OCI-M2 (cell line): ENCODE results near the gene SLC25A34.

ENCODE experiments used
- DNase-seq: peaks from one replicate; lab custom pipeline; 2025; ENCODE audit not compliant: unreplicated experiment; lab: John Stamatoyannopoulos, UW

SLC25A34 gene

DNA sequence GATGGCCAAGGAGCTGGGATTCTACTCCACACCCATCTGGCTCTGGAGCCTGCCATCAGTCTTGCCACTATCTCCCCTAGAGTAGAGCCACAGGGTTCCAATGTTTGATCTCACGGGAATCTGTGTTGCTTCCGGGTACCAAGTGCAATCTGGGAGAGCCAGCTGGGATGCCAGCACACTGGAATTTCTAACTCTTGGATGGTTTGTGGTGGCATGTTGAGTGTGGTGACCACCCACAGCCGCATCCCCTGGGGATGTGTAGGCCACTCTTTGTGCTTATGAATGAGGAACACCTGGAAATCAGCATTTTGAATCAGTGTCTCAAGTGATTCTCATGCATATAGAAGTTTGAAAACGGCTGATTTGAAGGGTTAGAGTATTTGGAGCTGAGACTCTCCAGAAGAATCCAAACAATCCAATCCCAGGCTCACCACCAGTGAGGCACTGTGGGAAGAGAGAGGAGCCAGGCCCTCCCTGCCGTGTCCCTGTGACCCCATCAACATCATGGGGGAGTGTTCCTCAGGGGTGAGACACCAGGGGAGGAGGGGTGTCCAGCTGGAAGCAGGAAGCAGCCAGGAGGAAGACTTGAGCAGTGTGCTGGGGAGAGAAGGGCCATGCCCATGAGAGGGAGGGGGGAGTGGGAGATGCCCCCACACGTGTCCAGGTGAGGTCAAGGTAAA lies 35.9 kb downstream of the SLC25A34 start:
- DNase-seq = no peak

DNA sequence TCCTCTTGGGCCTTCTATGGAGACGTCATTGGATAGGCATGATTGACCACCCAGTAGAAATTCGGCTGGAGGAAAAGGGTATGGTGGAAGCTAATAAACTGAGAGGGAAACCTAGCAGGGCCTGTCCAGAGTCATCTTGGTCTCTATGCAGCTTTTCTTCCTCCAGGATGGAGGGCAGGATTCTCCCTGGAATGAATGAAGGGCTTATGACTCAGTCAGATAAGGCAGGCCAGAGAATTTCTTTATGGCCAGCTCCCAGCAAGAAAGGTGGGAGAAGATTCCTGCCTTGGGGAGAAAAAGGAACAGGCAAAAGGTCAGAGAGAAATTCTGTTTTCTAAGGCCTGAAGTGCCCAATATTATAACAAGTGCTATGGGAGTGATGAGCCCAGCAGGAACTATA lies 39.6 kb downstream of the SLC25A34 start:
- DNase-seq = no peak

DNA sequence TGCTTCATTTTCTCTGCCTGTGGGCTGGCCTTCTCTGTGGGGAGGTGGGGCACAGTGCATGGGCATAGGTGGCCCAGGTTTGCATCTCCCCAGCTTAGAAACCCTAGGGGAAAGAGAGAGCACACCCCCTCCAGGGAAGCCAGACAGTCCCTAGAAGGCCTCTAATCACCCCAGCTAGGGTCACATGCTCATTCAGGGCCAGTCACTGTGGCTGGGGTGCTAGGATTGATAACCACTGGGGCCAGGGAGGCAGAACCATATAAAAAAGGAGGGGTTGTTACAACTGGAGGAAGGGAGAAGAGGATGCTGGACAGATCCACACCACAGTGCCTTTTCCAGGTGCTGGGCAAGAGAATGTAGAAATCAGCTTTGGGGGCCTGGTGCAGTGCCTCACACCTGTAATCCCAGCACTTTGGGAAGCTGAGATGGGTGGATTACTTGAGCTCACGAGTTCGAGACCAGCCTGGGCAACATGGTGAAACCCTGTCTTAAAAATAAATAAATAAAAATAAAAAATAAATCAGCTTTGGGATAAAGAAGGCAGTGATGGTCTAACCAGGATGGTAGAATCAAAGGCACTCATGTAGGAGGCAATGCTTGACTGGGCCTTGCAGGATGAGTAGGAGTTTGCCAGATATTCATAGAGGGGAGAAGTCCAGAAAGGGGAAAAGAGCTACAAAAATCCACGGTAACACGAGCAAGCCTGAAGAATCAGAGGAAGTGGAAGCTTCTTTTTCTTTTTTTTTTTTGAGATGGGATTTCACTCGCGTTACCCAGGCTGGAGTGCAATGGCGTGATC lies 42.0 kb downstream of the SLC25A34 start:
- DNase-seq = no peak

DNA sequence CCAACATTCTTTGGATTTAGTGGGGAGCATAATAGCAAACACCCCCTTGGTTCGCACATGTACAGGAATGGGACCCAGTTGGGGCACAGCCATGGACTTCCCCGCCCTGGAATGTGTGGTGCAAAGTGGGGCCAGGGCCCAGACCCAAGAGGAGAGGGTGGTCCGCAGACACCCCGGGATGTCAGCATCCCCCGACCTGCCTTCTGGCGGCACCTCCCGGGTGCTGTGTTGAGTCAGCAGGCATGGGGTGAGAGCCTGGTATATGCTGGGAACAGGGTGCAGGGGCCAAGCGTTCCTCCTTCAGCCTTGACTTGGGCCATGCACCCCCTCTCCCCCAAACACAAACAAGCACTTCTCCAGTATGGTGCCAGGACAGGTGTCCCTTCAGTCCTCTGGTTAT lies 49.6 kb downstream of the SLC25A34 start:
- no peak for DNase-seq

DNA sequence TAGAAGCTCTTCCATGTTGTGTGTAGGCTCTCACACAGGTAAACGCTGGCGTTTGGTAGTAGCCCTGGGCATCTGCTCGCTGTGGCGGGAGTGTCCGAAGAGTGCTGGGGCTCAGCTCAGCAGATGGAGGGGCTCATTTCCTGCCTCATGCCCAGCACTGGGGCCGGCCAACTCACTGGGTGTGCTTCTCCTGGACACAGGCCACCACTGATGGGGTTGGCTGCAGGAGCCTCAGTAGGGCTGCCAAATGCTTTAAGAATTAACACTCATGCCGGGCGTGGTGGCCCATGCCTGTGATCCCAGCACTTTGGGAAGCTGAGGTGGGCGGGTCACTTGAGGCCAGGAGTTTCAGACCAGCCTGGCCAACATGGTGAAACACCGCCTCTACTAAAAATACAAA lies 50.5 kb downstream of the SLC25A34 start:
- DNase-seq = no peak

DNA sequence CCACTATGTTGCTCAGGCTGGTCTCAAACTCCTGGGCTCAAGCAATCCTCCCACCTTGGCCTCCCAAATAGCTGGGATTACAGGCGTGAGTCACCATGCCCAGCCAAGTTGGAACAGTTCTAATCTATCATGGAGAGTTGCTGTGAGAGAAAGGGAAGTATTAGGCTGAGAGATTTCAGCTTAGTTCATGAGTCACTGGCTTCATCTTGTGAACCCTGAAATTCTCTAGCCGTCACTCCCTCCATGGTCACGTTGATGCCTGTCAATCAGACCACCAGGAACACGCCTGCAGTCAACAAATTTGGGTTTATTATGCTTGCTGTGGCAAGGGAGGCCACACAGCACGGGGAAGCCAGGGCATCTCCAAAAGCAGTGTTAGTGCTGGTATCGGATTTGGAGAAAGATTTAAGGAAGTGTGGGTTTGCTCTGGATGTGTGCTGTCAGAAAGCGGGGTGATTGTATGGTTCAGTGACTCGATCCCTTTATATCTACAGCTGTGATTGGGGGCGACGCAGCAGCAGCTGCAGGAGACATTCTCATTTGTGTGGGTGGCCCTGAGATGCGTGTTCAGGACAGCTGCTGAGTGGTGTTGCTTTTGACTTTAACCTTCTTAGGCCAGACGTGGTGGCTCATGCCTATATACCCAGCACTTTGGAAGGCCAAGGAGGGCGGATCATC lies 52.7 kb downstream of the SLC25A34 start:
- no peak for DNase-seq
